ENCODE measurements around the gene FSTL3.

FSTL3 gene

DNA sequence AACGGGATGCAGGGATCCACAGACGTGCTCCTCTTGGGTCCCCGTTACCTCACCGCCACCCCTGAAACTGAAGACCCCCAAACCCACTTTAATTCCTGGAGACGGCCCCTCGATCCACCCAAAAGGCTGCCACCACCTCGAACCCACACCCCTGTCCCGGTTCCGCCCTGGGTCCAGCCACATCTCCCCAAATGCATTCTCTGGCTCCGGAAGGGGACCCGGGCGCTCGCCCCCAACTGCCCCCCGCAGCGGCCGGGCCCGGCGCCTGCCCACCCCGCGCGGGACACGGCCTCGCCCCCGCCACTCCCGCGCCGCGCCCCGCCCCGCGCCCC lies 219 bp upstream of the FSTL3 start:
- peak overlapping the region; percentile 74 for H3K4me3 ChIP-seq (ENCODE audit: low read depth, low read length)

DNA sequence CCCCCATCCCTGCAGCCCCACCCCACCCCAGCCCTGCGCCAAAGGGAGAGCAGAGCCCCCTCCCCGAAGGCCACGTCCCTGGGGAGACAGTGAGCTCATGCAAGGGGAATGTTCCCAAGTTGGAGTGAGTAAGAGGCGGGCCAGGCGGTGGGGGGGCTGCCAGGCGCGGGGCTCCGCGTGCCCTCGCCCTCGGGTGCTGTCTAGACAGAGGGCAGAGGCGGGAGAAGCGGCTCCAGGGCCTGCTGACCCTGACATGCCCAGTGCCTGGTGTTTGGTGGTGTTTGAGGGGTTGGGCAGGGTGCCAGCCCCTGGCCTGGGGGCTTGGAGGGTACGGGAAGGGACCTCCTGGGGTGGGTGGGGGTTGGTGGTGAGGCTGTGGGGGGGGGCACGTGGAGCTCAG lies 1.0 kb downstream of the FSTL3 start:
- peak; percentile 87 for DNase-seq (ENCODE audit: low read depth)
- TF ChIP-seq, protein P1, sequence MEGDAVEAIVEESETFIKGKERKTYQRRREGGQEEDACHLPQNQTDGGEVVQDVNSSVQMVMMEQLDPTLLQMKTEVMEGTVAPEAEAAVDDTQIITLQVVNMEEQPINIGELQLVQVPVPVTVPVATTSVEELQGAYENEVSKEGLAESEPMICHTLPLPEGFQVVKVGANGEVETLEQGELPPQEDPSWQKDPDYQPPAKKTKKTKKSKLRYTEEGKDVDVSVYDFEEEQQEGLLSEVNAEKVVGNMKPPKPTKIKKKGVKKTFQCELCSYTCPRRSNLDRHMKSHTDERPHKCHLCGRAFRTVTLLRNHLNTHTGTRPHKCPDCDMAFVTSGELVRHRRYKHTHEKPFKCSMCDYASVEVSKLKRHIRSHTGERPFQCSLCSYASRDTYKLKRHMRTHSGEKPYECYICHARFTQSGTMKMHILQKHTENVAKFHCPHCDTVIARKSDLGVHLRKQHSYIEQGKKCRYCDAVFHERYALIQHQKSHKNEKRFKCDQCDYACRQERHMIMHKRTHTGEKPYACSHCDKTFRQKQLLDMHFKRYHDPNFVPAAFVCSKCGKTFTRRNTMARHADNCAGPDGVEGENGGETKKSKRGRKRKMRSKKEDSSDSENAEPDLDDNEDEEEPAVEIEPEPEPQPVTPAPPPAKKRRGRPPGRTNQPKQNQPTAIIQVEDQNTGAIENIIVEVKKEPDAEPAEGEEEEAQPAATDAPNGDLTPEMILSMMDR (conservative IDR thresholded peaks at IDR 0.05; ENCODE audit: low read depth, low read length) = no peak
- H3K4me3 ChIP-seq (ENCODE audit: low read depth, low read length) = peak overlapping the region; percentile 74

More for the DNA sequence above, 219 bp upstream of the FSTL3 start:
- TF ChIP-seq, protein P1 (conservative IDR thresholded peaks at IDR 0.05; ENCODE audit: low read depth, low read length) = no peak
- no peak for DNase-seq (ENCODE audit: low read depth)

DNA sequence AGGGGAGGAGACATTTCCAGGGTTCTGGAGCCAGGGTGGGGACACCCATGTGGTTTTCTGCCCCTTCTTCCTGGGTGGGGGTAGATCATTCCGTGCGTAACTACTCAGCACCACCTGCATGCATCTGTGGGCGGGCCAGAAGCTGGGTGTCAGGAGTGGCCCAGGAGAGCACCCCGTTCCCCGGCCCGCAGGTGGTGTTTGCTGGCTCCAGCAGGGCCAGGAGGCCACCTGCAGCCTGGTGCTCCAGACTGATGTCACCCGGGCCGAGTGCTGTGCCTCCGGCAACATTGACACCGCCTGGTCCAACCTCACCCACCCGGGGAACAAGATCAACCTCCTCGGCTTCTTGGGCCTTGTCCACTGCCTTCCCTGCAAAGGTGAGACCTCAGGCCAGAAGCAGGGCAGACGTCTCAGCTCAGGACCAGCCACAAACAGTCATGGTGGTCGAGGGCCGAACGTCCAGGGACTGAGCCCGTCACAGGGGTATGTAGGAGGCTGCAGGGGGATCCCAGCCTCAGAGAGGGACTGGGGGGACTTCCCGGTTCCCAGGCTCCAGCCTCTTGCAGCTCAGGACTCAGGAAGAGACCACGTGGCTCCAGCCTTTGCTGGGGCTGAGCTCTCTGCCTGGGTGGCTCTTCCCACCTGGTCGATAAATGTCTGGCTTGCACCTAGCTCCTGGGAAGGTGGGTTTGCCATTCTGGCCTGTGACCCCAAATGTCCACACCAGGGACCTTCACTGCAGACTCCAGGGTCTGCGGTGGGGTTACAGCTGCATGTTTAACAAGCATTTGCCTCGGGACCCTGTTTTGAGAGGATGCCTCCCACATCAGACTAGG lies 1.6 kb downstream of the FSTL3 start:
- TF ChIP-seq, protein P1 (conservative IDR thresholded peaks at IDR 0.05; ENCODE audit: low read depth, low read length) = no peak
- DNase-seq (ENCODE audit: low read depth) = peak; percentile 54
- H3K4me3 ChIP-seq (ENCODE audit: low read depth, low read length) = peak overlapping the region; percentile 74

DNA sequence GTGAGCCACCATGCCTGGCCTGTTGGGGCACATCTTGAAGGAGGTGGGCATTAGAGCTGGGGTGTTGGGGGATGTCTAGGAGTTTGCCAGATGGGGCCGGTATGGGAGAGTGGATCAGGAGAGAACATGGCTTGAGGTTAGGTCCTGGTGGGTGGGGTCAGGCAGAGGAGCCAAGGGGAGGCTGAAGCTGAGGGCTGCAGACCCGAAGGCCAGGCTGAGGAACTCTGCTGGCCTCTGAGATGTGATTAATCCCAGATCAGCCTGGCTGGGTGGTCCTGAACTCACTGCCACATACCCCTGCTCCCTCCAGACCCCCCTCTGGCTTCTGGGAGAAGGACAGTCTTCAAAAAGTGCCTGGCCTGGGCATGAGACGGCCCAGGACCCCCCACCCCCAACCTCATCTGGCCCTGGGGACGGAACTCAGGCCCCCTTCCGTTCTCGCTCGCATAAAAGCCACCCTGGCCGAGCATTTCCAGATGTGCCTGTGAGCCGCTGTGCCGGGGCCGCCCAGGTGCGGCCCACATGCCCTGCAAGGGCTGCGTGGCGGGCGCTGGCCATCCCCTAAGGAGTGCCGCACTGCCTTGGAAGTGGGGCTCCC lies 2.7 kb downstream of the FSTL3 start:
- no peak for DNase-seq (ENCODE audit: low read depth)
- peak overlapping the region; percentile 67 for H3K4me3 ChIP-seq (ENCODE audit: low read depth, low read length)
- TF ChIP-seq, protein P1 (conservative IDR thresholded peaks at IDR 0.05; ENCODE audit: low read depth, low read length) = no peak

DNA sequence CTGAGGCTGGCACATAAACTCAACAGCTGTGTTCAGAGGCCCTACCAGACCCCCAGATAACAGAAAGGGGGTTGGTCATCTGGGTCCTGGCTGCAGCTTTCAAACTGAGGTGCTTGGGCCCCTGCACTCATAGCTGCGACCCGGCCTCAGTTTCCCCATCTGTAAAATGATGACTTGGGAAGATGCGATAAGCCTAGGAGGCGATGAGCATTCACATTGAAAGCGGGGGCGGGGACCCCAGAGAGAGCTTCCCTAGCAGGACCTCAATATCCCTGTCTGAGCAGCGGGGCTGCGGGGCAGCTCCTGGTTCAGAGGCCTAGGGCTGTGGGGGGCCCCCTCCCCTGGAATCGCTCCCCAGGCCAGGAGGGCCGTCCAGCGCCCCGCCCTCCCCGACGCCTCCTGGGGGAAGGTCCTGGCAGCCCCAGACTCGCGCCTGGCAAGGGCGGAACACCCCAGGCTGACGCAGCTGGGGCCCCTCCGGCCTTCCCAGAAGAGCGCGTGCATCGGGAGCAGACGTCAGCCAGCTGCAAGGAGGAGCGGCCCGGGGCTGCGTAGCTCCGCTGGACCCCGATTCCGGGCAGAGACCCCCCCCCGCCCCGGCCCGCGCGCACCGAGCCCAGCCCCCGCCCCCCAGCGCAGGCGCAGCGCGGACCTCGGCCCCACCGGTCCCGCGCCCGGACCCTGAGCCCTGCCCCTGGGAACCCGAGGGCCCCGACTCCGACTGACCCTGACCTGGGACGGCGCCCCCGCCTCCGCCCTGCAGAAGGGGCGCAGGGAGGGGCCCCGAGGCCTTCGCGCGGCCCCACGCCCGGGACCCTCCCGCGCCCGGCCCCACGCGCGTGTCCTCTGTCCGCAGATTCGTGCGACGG lies 3.5 kb downstream of the FSTL3 start:
- DNase-seq (ENCODE audit: low read depth) = peak; percentile 90
- TF ChIP-seq, protein P1 (conservative IDR thresholded peaks at IDR 0.05; ENCODE audit: low read depth, low read length) = no peak
- H3K4me3 ChIP-seq (ENCODE audit: low read depth, low read length) = peak overlapping the region; percentile 67

DNA sequence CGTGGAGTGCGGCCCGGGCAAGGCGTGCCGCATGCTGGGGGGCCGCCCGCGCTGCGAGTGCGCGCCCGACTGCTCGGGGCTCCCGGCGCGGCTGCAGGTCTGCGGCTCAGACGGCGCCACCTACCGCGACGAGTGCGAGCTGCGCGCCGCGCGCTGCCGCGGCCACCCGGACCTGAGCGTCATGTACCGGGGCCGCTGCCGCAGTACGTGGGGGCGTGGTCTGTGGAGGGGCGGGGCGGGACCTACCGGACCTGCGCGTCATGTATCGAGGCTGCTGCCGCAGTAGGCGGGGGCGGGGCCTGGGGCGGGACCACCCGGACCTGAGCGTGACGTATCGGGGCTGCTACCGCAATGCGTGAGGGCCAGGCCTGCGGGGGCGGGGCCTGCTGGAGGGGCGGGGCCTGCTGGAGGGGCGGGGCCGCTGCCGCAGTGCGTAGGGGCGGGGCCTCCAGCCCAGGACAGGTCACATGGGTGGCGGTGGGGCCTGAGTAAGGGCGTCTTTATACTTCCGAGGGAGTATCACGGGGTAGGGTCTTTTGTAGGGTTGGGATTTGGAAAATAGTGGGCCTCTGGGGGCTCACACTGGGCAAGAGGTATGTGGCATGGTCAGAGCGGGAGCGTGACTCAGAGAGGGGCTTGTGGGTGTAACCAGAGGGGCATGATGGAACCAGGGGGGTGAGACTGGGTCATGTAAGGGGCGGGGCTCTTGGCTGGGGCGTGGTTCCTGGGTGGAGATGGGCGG lies 4.3 kb downstream of the FSTL3 start:
- TF ChIP-seq, protein P1 (conservative IDR thresholded peaks at IDR 0.05; ENCODE audit: low read depth, low read length) = peak; percentile 23
- H3K4me3 ChIP-seq (ENCODE audit: low read depth, low read length) = peak overlapping the region; percentile 67
- peak; percentile 99 for DNase-seq (ENCODE audit: low read depth)

All from choroid plexus epithelial cell (primary cell).